Ovary (tissue), 9 donors: ENCODE results near the gene JARID2. TPM values are rescaled to one million over a fixed set of nuclear protein-coding genes. Genes with fewer than 3 reads are reported as not detected.

Source experiments
- DNase-seq, 5 donors: peaks; one replicate each; pipeline ENCODE4 v3.0.0-alpha.2; 2019 to 2020
- H3K27ac ChIP-seq, 2 donors: fragments of 200-600 bp; one replicate each; pipeline versions ENCODE4 v1.5.1 to v1.8.0; 2019 to 2022
- H3K27me3 ChIP-seq: fragments of 200-600 bp; one replicate; pipeline ENCODE4 v1.8.0; 2022
- H3K36me3 ChIP-seq: fragments of 200-600 bp; sonication (generic); one replicate; pipeline ENCODE4 v1.5.1; 2019
- H3K4me1 ChIP-seq: one replicate; pipeline ENCODE4 v1.8.1; 2013; ENCODE audit warnings: mild to moderate bottlenecking, moderate library complexity; ENCODE audit not compliant: insufficient read depth
- H3K4me3 ChIP-seq: fragments of 200-600 bp; sonication (generic); one replicate; pipeline ENCODE4 v1.5.1; 2017
- H3K9me3 ChIP-seq, 2 donors: fragments of 200-600 bp in 1 of 2; sonication (generic) in 1 of 2; one replicate each; pipeline versions ENCODE4 v1.5.1 to v1.8.1; 2013 to 2019; ENCODE audit warnings: mild to moderate bottlenecking in 1 of 2, moderate library complexity in 1 of 2
- EP300 ChIP-seq: sonication (generic); formaldehyde crosslinking; IDR thresholded peaks from one replicate; pipeline ENCODE4 v1.6.1; 2017; ENCODE audit warnings: antibody characterized with exemption
- POLR2A ChIP-seq: fragments of 450-650 bp; IDR thresholded peaks from one replicate; pipeline ENCODE4 v1.6.1; 2017; ENCODE audit warnings: antibody characterized with exemption, mild to moderate bottlenecking, moderate library complexity
- WGBS, 3 donors: extraction: QIAGEN DNeasy Blood & Tissue Kit in 1 of 3; methylation state at CpG; one replicate each; pipeline versions ENCODE4 v1.1.5 to v1.1.7; 2013 to 2017; 5-methylcytosine and 5-hydroxymethylcytosine counted together
- intact Hi-C, 4 donors: fragments of 100-400 bp; cut with DNase I; formaldehyde crosslinking; loops; one replicate each; pipeline versions ENCODE4 v1.11.0 to v1.15.1; 2022 to 2023
- polyA plus RNA-seq, 2 donors: library from polyadenylated mRNA; stranded (reverse); fragments of 200-250 nt in 1 of 2; fragments of 350-450 nt in 1 of 2; fragmentation: Illumina TruSeq in 1 of 2; extraction: RNeasy Lipid Tissue Mini Kit (QIAGEN cat#74804) in 1 of 2; gene quantifications; one replicate each; pipeline ENCODE4 v1.2.3, GENCODE V29; 2013 to 2014
- total RNA-seq, 7 donors: library from RNA; depleted of rRNA in 2 of 7; stranded (reverse); fragments of >200 nt in 2 of 7; fragmentation: NEBNext Ultra II Directional in 3 of 7; extraction: Animal tissue kit (Norgen Biotek cat#: 25700) in 3 of 7; gene quantifications; one replicate each; pipeline versions ENCODE4 v1.1.0 to v1.2.4, GENCODE V29; 2016 to 2023
- TF ChIP-seq, protein P1 (sequence below), 3 donors: fragments of 450-650 bp in 2 of 3; fragments of 200-600 bp in 1 of 3; IDR thresholded peaks; one replicate each; pipeline versions ENCODE4 v1.5.1 to v1.8.0; 2016 to 2022; ENCODE audit warnings: antibody characterized with exemption in 3 of 3, mild to moderate bottlenecking in 1 of 3
- donor health status: DM: no; HTN: no; CAD: no; lungs with moderate emphysema.
- donor health status: DM: no; HTN: no; CAD: no.
- donor health status: Bipolar disorder and iron deficiency.
- donor health status: DM: yes; HTN: yes; CAD: no.
- donor health status: DM: no; HTN: no; CAD: no.
- donor health status: DM: yes; HTN: yes; CAD: no.

Gene JARID2
- total and polyA plus RNA-seq, 9 donors: 4.5 to 17.4 (median 8.7) TPM

DNA sequence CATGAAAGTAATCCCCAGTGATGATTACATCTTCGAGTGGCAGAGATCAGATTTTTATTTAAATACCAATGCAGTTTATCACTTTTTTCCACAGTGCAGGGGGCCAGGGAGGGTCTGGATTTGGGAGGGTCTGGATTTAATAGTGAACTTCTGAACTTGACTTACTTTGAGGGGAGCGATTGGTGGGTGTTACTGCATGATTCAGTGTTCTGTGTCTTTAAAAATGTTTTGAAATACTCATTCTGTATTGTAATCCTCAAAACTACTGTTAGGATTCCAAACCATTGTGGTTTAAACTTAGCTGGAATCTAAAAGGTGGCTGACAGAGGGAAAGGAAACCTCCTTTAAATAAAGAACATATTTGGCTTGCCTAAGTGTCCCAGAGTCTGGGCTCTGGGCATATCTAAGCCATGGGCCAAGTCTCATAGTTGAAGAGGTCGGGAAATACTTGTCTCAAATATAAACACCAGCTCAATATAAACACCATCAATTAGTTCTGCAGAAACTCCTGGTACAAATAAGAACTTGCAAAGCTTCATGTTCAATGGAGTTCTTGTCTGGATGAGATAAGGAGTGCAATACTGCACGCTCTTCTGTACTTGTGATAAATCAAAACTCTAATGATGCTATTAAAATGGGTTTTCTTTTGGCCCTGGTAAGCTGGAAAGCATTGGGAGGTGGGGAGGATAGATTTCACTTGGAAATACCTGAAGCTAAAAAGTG is 14.4 kb downstream of the JARID2 start:
- Histone ChIP-seq H3K36me3 (no peaks in the 10 kb centered on the region), H3K9me3 (no peaks in the 10 kb centered on the region), H3K4me3 (no peak overlapping the region), H3K27ac (no peak overlapping the region), H3K4me1 (peaks cover 24% of the 10 kb centered on the region), H3K27me3 (no peaks in the 10 kb centered on the region)
- TF ChIP-seq POLR2A: no peak
- TF ChIP-seq, protein P1, sequence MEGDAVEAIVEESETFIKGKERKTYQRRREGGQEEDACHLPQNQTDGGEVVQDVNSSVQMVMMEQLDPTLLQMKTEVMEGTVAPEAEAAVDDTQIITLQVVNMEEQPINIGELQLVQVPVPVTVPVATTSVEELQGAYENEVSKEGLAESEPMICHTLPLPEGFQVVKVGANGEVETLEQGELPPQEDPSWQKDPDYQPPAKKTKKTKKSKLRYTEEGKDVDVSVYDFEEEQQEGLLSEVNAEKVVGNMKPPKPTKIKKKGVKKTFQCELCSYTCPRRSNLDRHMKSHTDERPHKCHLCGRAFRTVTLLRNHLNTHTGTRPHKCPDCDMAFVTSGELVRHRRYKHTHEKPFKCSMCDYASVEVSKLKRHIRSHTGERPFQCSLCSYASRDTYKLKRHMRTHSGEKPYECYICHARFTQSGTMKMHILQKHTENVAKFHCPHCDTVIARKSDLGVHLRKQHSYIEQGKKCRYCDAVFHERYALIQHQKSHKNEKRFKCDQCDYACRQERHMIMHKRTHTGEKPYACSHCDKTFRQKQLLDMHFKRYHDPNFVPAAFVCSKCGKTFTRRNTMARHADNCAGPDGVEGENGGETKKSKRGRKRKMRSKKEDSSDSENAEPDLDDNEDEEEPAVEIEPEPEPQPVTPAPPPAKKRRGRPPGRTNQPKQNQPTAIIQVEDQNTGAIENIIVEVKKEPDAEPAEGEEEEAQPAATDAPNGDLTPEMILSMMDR (IDR thresholded peaks at IDR 0.05): no peak
- TF ChIP-seq EP300: no peak
- intact Hi-C loops: no loop called here
- WGBS, 3 donors: 29 to 38% (median 29%) methylated on average over 4 of the region's 4 CpGs
- no peak for DNase-seq

DNA sequence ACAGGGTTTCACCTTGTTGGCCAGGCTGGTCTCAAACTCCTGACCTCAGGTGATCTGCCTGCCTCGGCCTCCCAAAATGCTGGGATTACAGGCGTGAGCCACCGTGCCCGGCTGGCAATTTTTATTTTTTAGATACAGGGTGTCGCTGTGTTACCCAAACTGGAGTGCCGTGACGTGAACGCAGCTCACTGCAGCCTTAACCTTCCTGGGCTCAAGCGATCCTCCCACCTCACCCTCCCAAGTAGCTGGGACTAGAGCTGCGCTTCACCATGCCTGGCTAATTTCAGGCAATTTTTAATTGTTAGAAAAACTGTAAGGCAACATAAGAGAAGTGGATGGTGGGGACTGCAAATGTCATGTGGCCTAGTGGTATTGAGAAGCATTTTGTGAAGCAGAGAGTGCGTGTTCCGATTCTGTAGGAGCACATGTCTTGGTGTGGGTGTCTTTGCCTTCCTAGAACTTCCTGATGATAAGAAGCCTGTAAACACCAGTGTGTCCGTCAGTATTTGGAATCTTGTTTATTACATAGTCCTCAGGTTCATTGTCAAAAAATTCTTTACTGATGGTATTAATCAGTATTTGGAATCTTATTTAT is 18.0 kb downstream of the JARID2 start:
- 81 to 90% (median 88%) methylated on average over 13 of the region's 13 CpGs for WGBS, 3 donors
- Histone ChIP-seq H3K4me1 (peaks cover 34% of the 10 kb centered on the region), H3K27ac (no peak overlapping the region), H3K9me3 (no peaks in the 10 kb centered on the region), H3K4me3 (no peak overlapping the region), H3K36me3 (no peaks in the 10 kb centered on the region), H3K27me3 (no peaks in the 10 kb centered on the region)
- intact Hi-C loops: no loop called here
- TF ChIP-seq EP300: no peak
- TF ChIP-seq, protein P1 (IDR thresholded peaks at IDR 0.05): no peak
- TF ChIP-seq POLR2A: no peak
- DNase-seq: no peak

DNA sequence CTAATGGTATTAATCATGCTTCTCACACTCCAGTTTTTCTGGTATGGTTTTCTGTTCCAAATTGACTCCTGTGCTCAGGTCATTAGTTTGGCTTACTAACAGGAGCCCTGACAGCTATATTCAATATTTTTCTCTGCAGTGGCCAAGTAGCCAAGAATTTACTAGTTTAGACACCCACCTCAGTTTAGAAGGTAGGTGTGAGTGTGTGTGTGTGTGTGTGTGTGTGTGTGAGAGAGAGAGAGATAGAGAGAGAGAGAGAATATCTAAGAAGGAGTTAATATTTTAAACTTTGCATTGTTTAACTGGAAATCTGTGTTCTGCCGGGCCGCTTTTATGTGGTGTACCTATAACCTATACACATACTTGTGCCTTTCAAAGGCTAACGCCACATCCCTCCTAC is 18.5 kb downstream of the JARID2 start:
- Histone ChIP-seq H3K27ac (no peak overlapping the region), H3K4me1 (peaks cover 37% of the 10 kb centered on the region), H3K4me3 (no peak overlapping the region), H3K9me3 (no peaks in the 10 kb centered on the region), H3K36me3 (no peaks in the 10 kb centered on the region), H3K27me3 (no peaks in the 10 kb centered on the region)
- WGBS, 3 donors: 59 to 78% (median 68%) methylated on average over 3 of the region's 3 CpGs
- TF ChIP-seq EP300: no peak
- TF ChIP-seq, protein P1 (IDR thresholded peaks at IDR 0.05): no peak
- no peak for DNase-seq
- intact Hi-C loops: no loop called here

DNA sequence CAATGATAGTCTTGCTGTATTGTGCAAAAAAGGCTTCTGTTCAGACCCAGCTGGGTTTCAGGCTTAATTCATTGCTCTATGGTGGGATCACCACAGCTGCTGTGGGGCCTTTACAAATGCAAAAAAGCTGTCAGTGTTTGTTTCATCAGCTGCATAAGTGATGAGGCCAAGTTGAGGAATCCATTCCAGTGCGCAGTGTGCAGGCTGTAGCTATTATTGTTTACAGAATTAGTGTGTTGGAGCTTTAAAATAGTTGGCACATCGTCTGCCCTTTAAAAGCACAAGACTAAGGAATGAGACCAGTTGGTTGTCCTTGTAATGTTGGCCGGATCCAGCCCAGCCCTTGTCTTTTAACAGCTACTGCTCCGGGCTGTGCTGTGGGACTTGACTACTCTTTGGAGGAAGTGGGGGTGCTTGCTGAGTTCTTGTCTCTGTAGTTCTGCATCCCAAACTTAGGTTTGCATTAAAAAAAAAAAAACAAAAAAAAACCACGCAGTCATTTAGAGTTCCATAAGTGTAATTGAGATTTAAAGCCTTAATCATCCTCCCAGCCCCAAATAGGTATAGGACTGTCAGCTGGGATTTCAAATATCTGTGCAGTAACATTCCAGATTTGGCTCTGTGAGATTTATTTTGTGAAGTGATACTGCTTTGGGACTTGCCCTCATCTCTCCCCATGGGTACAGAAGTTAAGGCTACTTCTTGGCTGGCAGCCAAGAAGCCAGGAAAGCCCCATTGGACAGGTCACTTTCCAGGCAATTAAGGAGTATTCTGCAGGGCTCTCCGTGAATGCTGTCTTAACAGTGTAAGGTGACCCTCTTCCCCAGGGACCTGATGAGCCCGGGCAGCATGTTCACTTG is 19.3 kb downstream of the JARID2 start:
- no peak for TF ChIP-seq POLR2A
- no peak for TF ChIP-seq EP300
- TF ChIP-seq, protein P1 (IDR thresholded peaks at IDR 0.05): no peak
- H3K9me3 ChIP-seq: no peaks in the 10 kb centered on the region
- no peak overlapping the region for H3K4me3 ChIP-seq
- H3K36me3 ChIP-seq: no peaks in the 10 kb centered on the region
- peaks cover 42% of the 10 kb centered on the region for H3K4me1 ChIP-seq
- no peaks in the 10 kb centered on the region for H3K27me3 ChIP-seq
- DNase-seq: no peak
- H3K27ac ChIP-seq: no peak overlapping the region
- intact Hi-C loops: no loop called here
- 27 to 39% (median 27%) methylated on average over 7 of the region's 7 CpGs for WGBS, 3 donors
